Loucy (cell line): ENCODE data around the gene C4orf54.

Experiments used
- H2AFZ ChIP-seq: fragments of 200-600 bp; sonication (generic); 2 replicates; pipeline ENCODE4 v1.6.0; 2016; ENCODE audit warnings: antibody characterized with exemption, mild to moderate bottlenecking, low read length, moderate library complexity
- H3F3A ChIP-seq: fragments of 200-600 bp; 2 replicates; pipeline ENCODE4 v1.6.0; 2016; ENCODE audit warnings: antibody characterized with exemption, low read depth, mild to moderate bottlenecking
- H3K27me3 ChIP-seq: fragments of 200-600 bp; sonication (generic); 2 replicates; pipeline ENCODE4 v1.6.1; 2014; ENCODE audit warnings: low read length, mild to moderate bottlenecking; ENCODE audit not compliant: insufficient read depth, poor library complexity, severe bottlenecking
- H3K36me3 ChIP-seq: fragments of 200-600 bp; sonication (generic); 2 replicates; pipeline ENCODE4 v1.6.1; 2016; ENCODE audit warnings: low read length; ENCODE audit not compliant: insufficient read depth
- H3K4me1 ChIP-seq: fragments of 200-600 bp; sonication (generic); 2 replicates; pipeline ENCODE4 v1.5.1; 2014; ENCODE audit warnings: low read length, mild to moderate bottlenecking; ENCODE audit not compliant: insufficient read depth, poor library complexity, severe bottlenecking
- H3K4me2 ChIP-seq: fragments of 200-600 bp; sonication (generic); 2 replicates; pipeline ENCODE4 v1.6.0; 2014; ENCODE audit warnings: antibody characterized with exemption, low read length, low read depth, mild to moderate bottlenecking; ENCODE audit not compliant: poor library complexity, severe bottlenecking
- H3K4me3 ChIP-seq: fragments of 200-600 bp; sonication (generic); 2 replicates; pipeline ENCODE4 v1.5.1; 2014; ENCODE audit warnings: low read length, mild to moderate bottlenecking, mixed read lengths; ENCODE audit not compliant: poor library complexity, severe bottlenecking
- H3K79me2 ChIP-seq: fragments of 200-600 bp; sonication (generic); 2 replicates; pipeline ENCODE4 v1.6.1; 2014; ENCODE audit warnings: low read length; ENCODE audit not compliant: insufficient read depth
- H3K9ac ChIP-seq: fragments of 200-600 bp; sonication (generic); 2 replicates; pipeline ENCODE4 v1.6.0; 2014; ENCODE audit warnings: mild to moderate bottlenecking, low read depth, low read length, moderate library complexity; ENCODE audit not compliant: poor library complexity, severe bottlenecking
- H3K9me2 ChIP-seq: fragments of 200-600 bp; sonication (generic); replicated peaks from 2 replicates; pipeline ENCODE4 v1.6.1; 2016; ENCODE audit warnings: low read depth, low read length, mixed read lengths
- H3K9me3 ChIP-seq: fragments of 200-600 bp; sonication (generic); 2 replicates; pipeline ENCODE4 v1.6.1; 2014; ENCODE audit warnings: mild to moderate bottlenecking, antibody characterized with exemption, low read length, low read depth; ENCODE audit not compliant: insufficient read depth
- H4K20me1 ChIP-seq: fragments of 200-600 bp; sonication (generic); 2 replicates; pipeline ENCODE4 v1.6.0; 2014; ENCODE audit warnings: antibody characterized with exemption, low read length, mild to moderate bottlenecking; ENCODE audit not compliant: insufficient read depth, poor library complexity, severe bottlenecking
- CTCF ChIP-seq: fragments of 200-600 bp; sonication (generic); conservative IDR thresholded peaks from 2 replicates; pipeline ENCODE4 v1.5.1; 2014; ENCODE audit warnings: mild to moderate bottlenecking, antibody characterized with exemption, low read length
- EZH2phosphoT487 ChIP-seq: fragments of 200-600 bp; IDR thresholded peaks from 2 replicates; pipeline ENCODE4 v1.6.1; 2018; ENCODE audit warnings: antibody characterized with exemption, mild to moderate bottlenecking, moderate library complexity, borderline replicate concordance

Gene C4orf54

DNA sequence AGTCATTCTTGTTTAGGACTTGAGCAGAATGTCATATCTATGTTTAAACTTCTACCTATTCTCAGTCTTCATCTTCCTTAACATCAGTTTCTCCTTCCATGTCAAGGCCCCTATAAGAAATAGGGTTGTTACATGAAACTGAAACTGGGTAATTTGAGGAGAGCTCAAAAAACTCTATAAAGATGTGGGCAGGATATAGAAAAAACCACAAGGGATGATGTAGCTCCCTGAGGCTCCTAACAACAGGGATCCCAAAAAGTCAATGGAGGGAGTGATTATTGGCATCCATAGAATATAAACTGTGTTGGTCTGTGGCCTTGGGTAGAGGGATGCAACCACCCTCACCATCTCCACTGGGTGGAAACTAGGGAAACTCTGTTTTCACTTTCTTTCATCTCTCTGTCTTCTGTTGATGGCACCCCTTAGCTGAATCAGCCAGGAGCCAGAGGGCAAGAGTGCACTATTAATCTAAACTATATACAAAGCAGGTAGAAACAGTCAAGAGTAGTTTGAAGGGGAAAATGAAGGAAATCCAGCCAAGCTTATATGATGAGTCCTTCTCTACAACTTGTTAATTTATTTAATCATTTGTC lies 27.6 kb downstream of the C4orf54 start:
- H3K79me2 ChIP-seq: no peaks in the 10 kb centered on the region
- no peaks in the 10 kb centered on the region for H3K27me3 ChIP-seq
- H4K20me1 ChIP-seq: no peaks in the 10 kb centered on the region
- H3F3A ChIP-seq: no peaks in the 10 kb centered on the region
- no peaks in the 10 kb centered on the region for H3K36me3 ChIP-seq
- H3K4me1 ChIP-seq: peaks cover 3% of the 10 kb centered on the region
- H3K4me2 ChIP-seq: no peak overlapping the region
- no peaks in the 10 kb centered on the region for H3K9me3 ChIP-seq
- H3K9ac ChIP-seq: no peak overlapping the region
- no peak overlapping the region for H3K4me3 ChIP-seq
- H2AFZ ChIP-seq: no peak overlapping the region
- H3K9me2 ChIP-seq: no peaks in the 10 kb centered on the region
- TF ChIP-seq EZH2phosphoT487: no peak
- no peak for TF ChIP-seq CTCF

DNA sequence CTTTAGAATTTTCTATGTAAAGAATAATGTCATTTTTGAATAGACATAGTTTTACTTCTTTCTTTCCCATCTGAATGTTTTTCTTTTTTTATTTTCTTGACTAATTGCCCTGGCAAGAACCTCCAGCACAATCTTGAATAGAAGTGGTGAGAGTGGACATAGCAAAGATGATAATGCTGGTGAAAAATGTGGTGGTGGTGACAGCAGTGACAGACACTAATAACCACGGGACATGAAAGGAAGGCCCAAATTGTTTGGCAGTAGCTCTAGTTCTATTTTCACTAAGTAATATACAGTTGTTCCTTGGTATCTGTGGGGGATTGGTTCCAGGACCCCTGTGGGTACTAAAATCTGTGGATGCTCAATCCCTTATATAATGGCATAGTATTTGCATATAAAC lies 29.6 kb downstream of the C4orf54 start:
- H3K4me3 ChIP-seq: no peak overlapping the region
- no peaks in the 10 kb centered on the region for H4K20me1 ChIP-seq
- no peaks in the 10 kb centered on the region for H3K9me2 ChIP-seq
- H2AFZ ChIP-seq: no peak overlapping the region
- no peaks in the 10 kb centered on the region for H3F3A ChIP-seq
- no peak for TF ChIP-seq EZH2phosphoT487
- no peak for TF ChIP-seq CTCF
- no peaks in the 10 kb centered on the region for H3K36me3 ChIP-seq
- no peaks in the 10 kb centered on the region for H3K79me2 ChIP-seq
- H3K4me2 ChIP-seq: no peak overlapping the region
- H3K9me3 ChIP-seq: no peaks in the 10 kb centered on the region
- H3K27me3 ChIP-seq: no peaks in the 10 kb centered on the region
- H3K4me1 ChIP-seq: peaks cover 3% of the 10 kb centered on the region
- no peak overlapping the region for H3K9ac ChIP-seq

DNA sequence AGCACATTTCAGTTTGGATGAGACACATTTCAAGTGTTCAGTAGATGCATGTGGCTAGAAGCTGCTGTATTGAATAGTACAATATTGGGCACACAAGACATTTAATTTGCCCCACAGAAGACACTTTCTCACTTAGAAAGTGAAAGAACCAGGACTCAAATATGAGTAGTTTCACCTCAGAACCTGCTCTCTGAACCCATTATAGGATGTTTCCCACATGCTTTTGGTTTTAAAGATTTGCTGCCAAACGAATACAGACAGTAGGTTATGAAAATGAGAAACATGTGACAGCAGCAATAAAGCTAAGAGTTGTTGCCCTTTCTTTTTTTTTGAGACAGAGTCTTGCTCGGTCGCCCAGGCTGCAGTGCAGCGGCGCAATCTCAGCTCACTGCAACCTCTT lies 32.3 kb downstream of the C4orf54 start:
- Histone ChIP-seq H3K36me3 (no peaks in the 10 kb centered on the region), H3K4me3 (no peak overlapping the region), H3K79me2 (no peaks in the 10 kb centered on the region), H3F3A (no peaks in the 10 kb centered on the region), H3K27me3 (no peaks in the 10 kb centered on the region), H3K9me3 (no peaks in the 10 kb centered on the region), H3K4me1 (peaks cover 3% of the 10 kb centered on the region), H4K20me1 (no peaks in the 10 kb centered on the region), H3K9me2 (no peaks in the 10 kb centered on the region), H2AFZ (no peak overlapping the region), H3K4me2 (no peak overlapping the region), H3K9ac (no peak overlapping the region)
- TF ChIP-seq EZH2phosphoT487 (no peak), CTCF (no peak)
